Gastrocnemius medialis (tissue), 4 donors: ENCODE measurements around the gene CCDC13. TPM values are rescaled to one million over a fixed set of nuclear protein-coding genes. Genes with fewer than 3 reads are reported as not detected.

Experiments used
- ATAC-seq, 2 donors: fragments of 150-250 bp; one replicate each; pipeline ENCODE4 v1.9.1; 2016
- DNase-seq, 2 donors: peaks; one replicate each; pipeline ENCODE4 v3.0.0-alpha.2; 2019
- H3K27ac ChIP-seq, 4 donors: fragments of 200-600 bp; sonication (generic); 1 replicate in 1 of 4; 2 replicates in 3 of 4; pipeline ENCODE4 v1.5.1; 2016 to 2018; ENCODE audit warnings: mild to moderate bottlenecking in 2 of 4, moderate library complexity in 1 of 4
- H3K27me3 ChIP-seq, 3 donors: fragments of 200-600 bp; sonication (generic) in 2 of 3; 1 replicate in 1 of 3; 2 replicates in 2 of 3; pipeline versions ENCODE4 v1.5.1 to v1.6.0; 2016 to 2019; ENCODE audit warnings: mild to moderate bottlenecking in 1 of 3, moderate library complexity in 1 of 3
- H3K36me3 ChIP-seq, 2 donors: fragments of 200-600 bp; sonication (generic) in 1 of 2; one replicate each; pipeline ENCODE4 v1.5.1; 2017 to 2018
- H3K4me1 ChIP-seq, 2 donors: fragments of 200-600 bp; sonication (generic) in 1 of 2; one replicate each; pipeline ENCODE4 v1.5.1; 2016 to 2017; ENCODE audit warnings: mild to moderate bottlenecking in 2 of 2
- H3K4me3 ChIP-seq, 4 donors: fragments of 200-600 bp; sonication (generic) in 3 of 4; 1 replicate in 1 of 4; 2 replicates in 3 of 4; pipeline ENCODE4 v1.5.1; 2016 to 2019; ENCODE audit warnings: mild to moderate bottlenecking in 2 of 4
- H3K9me3 ChIP-seq, 3 donors: fragments of 200-600 bp; sonication (generic) in 2 of 3; 1 replicate in 1 of 3; 2 replicates in 2 of 3; pipeline ENCODE4 v1.5.1; 2016 to 2019
- CTCF ChIP-seq, 5 experiments: fragments of 450-650 bp in 3 of 5; fragments of 200-600 bp in 2 of 5; sonication (generic) in 2 of 5; IDR thresholded peaks in 4 of 5; conservative IDR thresholded peaks in 1 of 5; 1 replicate in 4 of 5; 2 replicates in 1 of 5; pipeline ENCODE4 v1.5.1; 2016 to 2019; ENCODE audit warnings: antibody characterized with exemption in 5 of 5, mild to moderate bottlenecking in 3 of 5, moderate library complexity in 3 of 5
- POLR2A ChIP-seq, 2 donors: fragments of 450-650 bp; IDR thresholded peaks; one replicate each; pipeline ENCODE4 v1.6.1; 2017; ENCODE audit warnings: antibody characterized with exemption in 2 of 2, mild to moderate bottlenecking in 2 of 2, moderate library complexity in 2 of 2
- in situ Hi-C, 4 donors: fragments of 200-750 bp; cut with MboI; loops; one replicate each; pipeline versions ENCODE4 v1.15.0 to v1.8.0; 2017; ENCODE audit warnings: low sequenced_read_pairs in 4 of 4
- intact Hi-C: fragments of 100-400 bp; cut with DNase I; formaldehyde crosslinking; loops from one replicate; pipeline ENCODE4 v1.15.1; 2023; ENCODE audit warnings: low total_unique reads
- total RNA-seq, 4 donors: library from RNA; depleted of rRNA; stranded (reverse); fragments of >200 nt; gene quantifications; one replicate each; pipeline versions ENCODE4 v1.1.0 to v1.2.3, GENCODE V29; 2016

The CCDC13 gene
- total RNA-seq, 4 donors from 2014 or later = 0.12 to 1.5 (median 1.1) TPM

- no peaks in the 10 kb centered on the region for H3K27me3 ChIP-seq
- intact Hi-C loops (loop anchor here (10.0 kb wide), 1 partner anchor 1589 kb away; no protein-coding TSS in a partner anchor), in situ Hi-C loops (no loop called here)
- H3K27ac ChIP-seq = peak within 1 kb of the TSS; percentile 95 to 98 (median 97)
- peak within 1 kb of the TSS; percentile 78 to 98 (median 88) for H3K4me3 ChIP-seq
- no peaks in the 10 kb centered on the region for H3K9me3 ChIP-seq
- peaks cover 36 to 41% of the 10 kb centered on the region in 2 donors for H3K4me1 ChIP-seq
- ATAC-seq (peak; percentile 89 to 94), DNase-seq (peak; percentile 96)
- TF ChIP-seq POLR2A (IDR thresholded peaks at IDR 0.05) = peak; percentile 98
- no peak for TF ChIP-seq CTCF (IDR thresholded peaks at IDR 0.05 in 4 of 5, conservative IDR thresholded peaks at IDR 0.05 in 1 of 5)
- H3K36me3 ChIP-seq = no peaks in the 10 kb centered on the region
Measured at GRCh38 chr3:42804106-42804830, 31.2 kb upstream of the CCDC13 start, which contains the start of gene HIGD1A. Gene HIGD1A (minus strand): TSS chr3:42804490. CDS start chr3:42794253, 10,237 bp downstream.

GRCh38 chr3:42803414-42804105, 30.5 kb upstream of the CCDC13 start:
- no peak for TF ChIP-seq POLR2A (IDR thresholded peaks at IDR 0.05)
- TF ChIP-seq CTCF (IDR thresholded peaks at IDR 0.05 in 4 of 5, conservative IDR thresholded peaks at IDR 0.05 in 1 of 5) = no peak
- DNase-seq (peak in 1 of 2 donors; percentile 49), ATAC-seq (peak; percentile 63 to 64)
- no peaks in the 10 kb centered on the region for H3K27me3 ChIP-seq
- no peaks in the 10 kb centered on the region for H3K9me3 ChIP-seq
- H3K36me3 ChIP-seq = no peaks in the 10 kb centered on the region
- H3K27ac ChIP-seq = peak overlapping the region; percentile 95 to 98 (median 97)
- intact Hi-C loops (loop anchor here (2.0 to 10.0 kb wide), 2 partner anchors 57 to 1589 kb away; no protein-coding TSS in a partner anchor), in situ Hi-C loops (no loop called here)
- peak overlapping the region; percentile 78 to 98 (median 88) for H3K4me3 ChIP-seq
- H3K4me1 ChIP-seq = peaks cover 36 to 41% of the 10 kb centered on the region in 2 donors

GRCh38 chr3:42802876-42803413, 29.9 kb upstream of the CCDC13 start:
- Histone ChIP-seq H3K36me3 (no peaks in the 10 kb centered on the region), H3K4me3 (peak overlapping the region; percentile 78 to 98 (median 88)), H3K27me3 (no peaks in the 10 kb centered on the region), H3K9me3 (no peaks in the 10 kb centered on the region), H3K27ac (peak overlapping the region; percentile 95 to 98 (median 97)), H3K4me1 (peaks cover 36 to 41% of the 10 kb centered on the region in 2 donors)
- TF ChIP-seq CTCF (IDR thresholded peaks at IDR 0.05 in 4 of 5, conservative IDR thresholded peaks at IDR 0.05 in 1 of 5) = no peak
- peak; percentile 31 to 60 for TF ChIP-seq POLR2A (IDR thresholded peaks at IDR 0.05)
- ATAC-seq (peak; percentile 40), DNase-seq (peak in 1 of 2 donors; percentile 27)
- in situ Hi-C loops (no loop called here), intact Hi-C loops (loop anchor here (2.0 to 10.0 kb wide), 2 partner anchors 56 to 1588 kb away; no protein-coding TSS in a partner anchor)

- peaks cover 36 to 41% of the 10 kb centered on the region in 2 donors for H3K4me1 ChIP-seq
- peak overlapping the region; percentile 95 to 98 (median 97) for H3K27ac ChIP-seq
- H3K9me3 ChIP-seq = no peaks in the 10 kb centered on the region
- in situ Hi-C loops (no loop called here), intact Hi-C loops (loop anchor here (2.0 to 10.0 kb wide), 2 partner anchors 55 to 1587 kb away; no protein-coding TSS in a partner anchor)
- ATAC-seq (no peak), DNase-seq (no peak)
- H3K36me3 ChIP-seq = no peaks in the 10 kb centered on the region
- no peak overlapping the region for H3K4me3 ChIP-seq
- H3K27me3 ChIP-seq = no peaks in the 10 kb centered on the region
- TF ChIP-seq POLR2A (IDR thresholded peaks at IDR 0.05) (no peak), CTCF (IDR thresholded peaks at IDR 0.05 in 4 of 5, conservative IDR thresholded peaks at IDR 0.05 in 1 of 5) (no peak)
Measured at GRCh38 chr3:42801784-42802183, 28.7 kb upstream of the CCDC13 start.
